ENCODE measurements around the gene SLC25A29. TPM values are rescaled to one million over a fixed set of nuclear protein-coding genes. Genes with fewer than 3 reads are reported as not detected.
A peak's percentile ranks its signal among the peaks of the same experiment; 100 is the strongest.
"Not testable (repeated sequence)": the region's sequence is repeated elsewhere in the genome, so short reads cannot be mapped to it uniquely, and the experiment has no call there.

SLC25A29 gene
- total RNA-seq, 2 donors from 2014 or later: 21.9 to 27.8 TPM

DNA sequence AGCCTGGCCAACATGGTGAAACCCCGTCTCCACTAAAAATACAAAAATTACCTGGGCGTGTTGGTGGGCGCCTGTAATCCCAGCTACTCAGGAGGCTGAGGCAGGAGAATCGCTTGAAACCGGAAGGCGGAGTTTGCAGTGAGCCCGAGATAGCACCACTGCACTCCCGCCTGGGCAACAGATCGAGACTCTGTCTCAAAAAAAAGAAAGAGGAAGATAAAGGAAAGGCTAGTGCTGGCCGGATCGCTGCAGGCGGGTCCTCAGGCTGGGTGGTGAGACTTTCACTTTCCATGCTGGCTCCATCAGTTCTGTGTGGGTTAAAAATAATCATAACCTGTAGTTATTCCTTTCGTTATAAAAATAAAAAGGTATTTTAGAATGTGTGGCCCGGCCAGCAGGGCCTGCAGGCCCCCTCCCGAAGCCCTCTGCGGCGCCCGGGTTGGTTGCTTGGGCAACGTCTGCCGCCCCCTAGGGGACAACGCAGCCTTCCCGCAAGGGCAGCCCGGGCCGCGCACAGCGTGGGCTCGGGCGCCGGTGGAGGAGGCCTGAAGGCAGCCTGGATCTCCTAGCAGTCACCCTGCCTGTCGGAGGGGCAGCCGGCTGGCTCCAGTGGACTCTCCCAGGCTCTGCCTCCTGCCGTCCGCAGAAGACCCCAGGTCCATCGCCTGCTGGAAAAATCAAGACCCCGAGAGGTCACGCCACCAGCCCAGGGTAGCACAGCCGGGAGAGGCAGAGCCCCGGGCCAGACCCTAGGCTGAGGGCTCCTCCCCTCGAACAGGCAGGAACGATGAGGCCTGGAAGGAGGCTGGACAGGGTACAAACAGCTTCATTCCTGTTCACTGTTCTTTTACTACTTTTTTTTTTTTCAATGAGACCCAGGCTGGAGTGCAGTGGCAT lies 11.9 kb upstream of the SLC25A29 start:
- ATAC-seq (peak; percentile 83), DNase-seq (peak; percentile 51 to 82)
- intact Hi-C loops (cut with DNase I, micrococcal nuclease): no loop called here

DNA sequence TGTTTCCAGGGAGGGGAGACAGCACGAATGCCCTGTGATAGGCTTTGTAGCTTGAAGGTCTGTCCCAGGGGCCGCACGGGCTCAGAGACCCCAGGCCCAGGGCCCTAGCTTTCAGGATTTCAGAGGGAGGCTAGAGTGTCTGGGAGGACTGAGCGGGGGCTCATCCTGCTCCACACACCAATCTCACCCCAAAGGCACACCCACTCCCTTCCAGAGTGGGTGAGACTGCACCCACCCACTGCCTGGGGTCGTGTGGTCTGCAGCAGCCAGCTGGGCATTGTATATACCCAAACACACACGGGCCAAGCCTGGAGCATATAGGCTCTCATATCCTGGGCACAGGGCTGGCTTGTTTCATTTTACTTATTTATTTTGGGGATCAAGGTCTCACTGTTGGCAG lies 11.1 kb upstream of the SLC25A29 start:
- intact Hi-C loops (cut with DNase I, micrococcal nuclease): no loop called here
- ATAC-seq (no peak), DNase-seq (no peak)

DNA sequence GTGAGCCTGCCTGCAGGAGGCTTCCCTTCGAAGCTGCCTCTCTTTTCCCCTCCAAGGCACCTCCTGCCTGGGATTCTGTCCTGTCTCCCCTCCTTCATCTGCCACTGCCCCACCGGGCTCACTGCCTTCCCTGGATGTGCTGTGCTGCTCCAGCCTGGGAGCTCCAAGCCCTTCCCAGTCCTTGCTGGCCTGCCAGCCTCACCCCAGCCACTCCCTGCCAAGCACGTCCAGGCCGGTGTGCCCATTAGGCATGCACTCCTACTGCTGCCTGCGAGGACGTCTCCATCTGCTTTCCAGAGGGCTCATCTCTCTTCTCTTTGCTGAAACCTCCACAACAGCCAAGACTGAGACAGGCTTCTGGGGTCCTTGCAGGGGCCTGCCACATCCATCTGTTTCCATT lies 8.5 kb upstream of the SLC25A29 start:
- ATAC-seq (peak; percentile 66), DNase-seq (no peak)
- intact Hi-C loops (cut with DNase I, micrococcal nuclease): no loop called here

DNA sequence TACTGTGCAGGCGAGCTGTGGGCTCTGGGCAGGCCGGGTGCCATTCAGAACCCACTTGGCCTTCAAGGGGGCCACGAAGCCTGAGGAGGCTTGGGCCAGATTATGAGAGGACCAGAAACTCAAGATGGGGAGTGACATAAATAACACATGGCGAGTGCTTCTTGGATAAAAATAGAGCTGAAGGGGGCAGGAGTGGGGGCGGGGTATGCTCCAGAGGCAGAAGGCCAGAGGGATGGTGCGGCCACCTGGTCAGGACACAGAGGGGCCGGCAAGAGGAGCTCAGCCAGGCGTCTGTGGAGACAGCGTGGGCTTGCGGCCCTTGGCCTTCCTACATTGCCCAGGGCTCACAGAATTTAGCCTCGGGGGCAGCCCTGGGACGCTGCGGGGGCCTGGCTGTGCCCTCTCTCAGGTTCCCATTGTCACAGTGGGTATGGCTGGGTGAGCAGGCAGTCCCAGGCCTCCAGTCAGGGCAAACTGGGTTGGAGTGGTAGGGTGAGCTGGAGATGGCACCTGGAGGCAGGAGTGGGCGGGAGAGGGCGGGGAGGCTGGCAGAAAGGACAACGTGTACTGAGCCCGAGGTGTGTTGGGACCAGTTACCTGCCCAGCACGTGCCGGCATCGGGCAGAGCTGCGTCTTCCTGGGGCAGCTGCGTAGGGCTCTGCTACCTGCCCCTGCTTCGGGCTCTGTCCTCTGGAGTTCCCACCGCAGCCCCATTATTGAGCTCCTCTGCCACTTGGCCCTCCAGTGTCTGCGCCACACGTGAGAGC lies 7.4 kb upstream of the SLC25A29 start:
- DNase-seq: no peak
- intact Hi-C loops (cut with DNase I, micrococcal nuclease): no loop called here
- ATAC-seq: peak; percentile 15

DNA sequence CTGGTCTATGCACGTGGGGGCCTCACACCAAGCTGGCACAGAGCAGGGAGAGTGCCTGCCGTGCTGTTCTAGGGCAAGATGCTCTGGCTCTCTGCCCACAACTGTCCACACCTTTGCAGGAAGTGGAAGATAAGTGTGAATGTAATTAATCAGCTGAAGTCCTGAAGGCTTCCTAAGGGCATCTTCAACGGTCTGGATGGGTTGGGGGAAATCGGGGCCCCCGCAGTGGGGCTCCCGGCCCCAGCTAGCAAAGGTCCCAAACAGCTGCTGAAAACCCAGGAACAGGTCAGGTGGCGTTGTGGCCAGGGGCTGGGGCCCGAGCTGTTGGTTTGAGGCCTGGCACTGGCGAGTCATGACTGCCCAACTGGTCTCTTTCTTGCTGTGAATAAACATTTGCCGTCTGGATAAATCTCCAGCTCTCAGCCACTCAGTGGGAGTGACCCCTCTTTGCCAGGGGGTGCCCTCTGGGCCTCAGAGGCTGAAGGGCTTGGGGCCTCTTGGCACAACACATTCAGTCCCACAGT lies 6.7 kb upstream of the SLC25A29 start:
- ATAC-seq (no peak), DNase-seq (no peak)
- intact Hi-C loops (cut with DNase I, micrococcal nuclease): no loop called here

DNA sequence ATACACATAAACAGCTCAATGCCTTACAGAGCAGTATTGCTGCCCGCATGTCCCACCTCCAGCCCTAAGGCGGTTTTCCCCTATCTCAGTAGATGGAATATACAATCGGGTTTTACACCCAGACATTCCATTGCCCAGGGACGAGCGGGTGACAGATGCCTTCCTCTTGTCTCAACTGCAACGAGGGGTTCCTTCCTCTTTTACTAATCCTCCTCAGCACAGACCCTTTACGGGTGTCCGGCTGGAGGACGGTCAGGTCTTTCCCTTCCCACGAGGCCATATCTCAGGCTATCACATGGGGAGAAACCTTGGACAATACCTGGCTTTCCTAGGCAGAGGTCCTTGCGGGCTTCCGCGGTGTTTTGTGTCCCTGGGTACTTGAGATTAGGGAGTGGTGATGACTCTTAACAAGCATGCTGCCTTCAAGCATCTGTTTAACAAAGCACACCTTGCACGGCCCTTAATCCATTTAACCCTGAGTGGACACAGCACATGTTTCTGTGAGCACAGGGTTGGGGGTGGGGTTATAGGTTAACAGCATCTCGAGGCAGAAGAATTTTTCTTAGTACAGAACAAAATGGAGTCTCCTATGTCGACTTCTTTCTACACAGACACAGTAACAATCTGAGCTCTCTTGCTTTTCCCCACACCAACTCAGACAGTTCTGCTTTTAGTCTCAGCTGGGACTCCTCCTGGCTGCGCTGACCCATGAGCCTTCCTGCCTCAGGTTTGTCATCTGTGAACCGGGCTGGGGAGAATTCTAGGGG lies 6.0 kb upstream of the SLC25A29 start:
- ATAC-seq; intact Hi-C loops (cut with DNase I, micrococcal nuclease): not testable (repeated sequence)

DNA sequence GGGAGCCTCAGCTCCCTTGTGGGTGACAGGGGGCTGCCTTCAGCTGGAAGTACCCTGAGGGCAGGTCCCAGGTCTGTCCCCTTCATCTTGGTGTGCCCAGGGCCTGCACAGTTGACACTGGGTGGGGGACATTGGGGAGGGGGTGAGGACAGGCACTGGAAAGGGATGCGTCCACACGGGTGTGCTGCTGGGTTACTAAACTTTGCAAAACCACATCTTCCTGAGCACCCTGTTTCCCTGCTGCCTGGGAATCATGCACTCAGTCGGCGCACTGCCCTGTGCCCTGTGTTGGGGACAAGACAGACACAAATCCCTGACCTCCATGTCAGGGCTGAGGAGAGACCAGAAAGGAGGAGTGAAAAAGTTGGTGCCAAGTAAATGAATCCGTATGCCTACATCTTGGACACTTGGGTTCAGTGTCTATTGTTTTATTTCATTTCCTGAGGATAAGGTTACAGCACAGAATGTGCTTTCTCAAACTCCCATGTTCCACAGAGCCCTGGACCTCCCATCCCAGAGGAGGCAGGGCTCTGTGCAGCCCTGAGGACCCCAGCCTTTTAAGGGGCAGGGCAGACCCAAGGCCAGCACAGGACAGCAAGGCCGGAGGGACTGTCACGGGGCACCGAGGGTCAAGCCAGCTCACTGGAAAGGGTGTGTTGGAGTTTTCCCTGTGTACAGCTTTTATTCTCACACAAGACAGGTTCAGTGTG lies 2.9 kb upstream of the SLC25A29 start:
- intact Hi-C loops (cut with DNase I, micrococcal nuclease): loop anchor here in 1 of 2 donors (5.0 kb wide), 1 partner anchor 68 kb away; the partner anchor contains the start of gene WDR25
- no peak for ATAC-seq
- DNase-seq: no peak

More for the DNA sequence above, 6.0 kb upstream of the SLC25A29 start:
- DNase-seq: not testable (repeated sequence)

DNA sequence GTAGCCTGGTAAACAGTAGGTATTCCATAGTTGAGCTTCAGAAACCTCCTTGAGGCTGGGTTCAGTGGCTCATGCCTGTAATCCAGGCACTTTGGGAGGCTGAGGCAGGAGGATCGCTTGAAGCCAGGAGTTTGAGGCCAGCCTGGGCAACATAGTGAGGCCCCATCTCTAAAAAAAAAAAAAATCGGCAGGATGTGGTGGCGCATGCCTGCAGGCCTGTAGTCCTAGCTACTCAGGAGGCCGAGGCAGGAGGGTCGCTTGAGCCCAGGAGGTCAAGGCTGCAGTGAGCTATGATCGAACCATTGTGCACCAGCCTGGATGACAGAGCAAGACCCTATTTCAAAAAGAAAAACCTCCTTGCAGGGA lies 2.2 kb upstream of the SLC25A29 start:
- ATAC-seq, DNase-seq: not testable (repeated sequence)
- intact Hi-C loops (cut with DNase I, micrococcal nuclease): loop anchor here in 1 of 2 donors (5.0 kb wide), 1 partner anchor 69 kb away; the partner anchor contains the start of gene WDR25

DNA sequence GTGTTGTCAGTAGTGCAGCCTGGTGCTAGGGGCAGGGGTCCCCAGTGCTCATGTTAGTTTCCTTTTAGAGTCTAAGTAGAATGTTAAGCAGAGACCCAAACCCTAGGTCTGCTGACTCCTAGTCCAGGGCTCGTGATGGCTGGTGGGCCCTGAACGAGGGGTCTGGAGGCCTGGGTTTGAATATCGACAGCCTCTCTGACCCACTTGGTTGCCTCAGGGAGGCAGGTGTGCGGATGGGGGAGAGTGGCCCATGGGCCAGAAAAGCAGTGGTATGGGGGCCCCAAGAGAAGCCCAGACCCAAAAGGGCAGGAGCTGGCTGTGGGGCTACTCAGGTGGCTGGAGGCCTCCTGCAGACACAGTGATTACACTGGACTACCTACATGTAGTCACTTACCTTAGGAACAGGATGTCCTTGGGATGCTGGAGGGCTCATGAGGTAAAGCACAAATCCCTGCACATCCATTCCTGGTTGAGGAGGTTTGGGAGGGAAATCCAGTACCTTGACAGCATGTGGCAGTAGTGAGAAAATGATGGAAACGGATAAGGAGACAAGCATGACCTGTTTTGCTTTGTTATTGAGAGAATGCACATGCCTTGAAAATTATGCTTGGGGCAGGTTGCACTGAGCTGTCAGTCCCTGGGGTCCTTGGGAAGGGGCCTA lies 1.7 kb upstream of the SLC25A29 start:
- no peak for DNase-seq
- intact Hi-C loops (cut with DNase I, micrococcal nuclease): loop anchor here in 1 of 2 donors (5.0 kb wide), 1 partner anchor 69 kb away; the partner anchor contains the start of gene WDR25
- no peak for ATAC-seq

DNA sequence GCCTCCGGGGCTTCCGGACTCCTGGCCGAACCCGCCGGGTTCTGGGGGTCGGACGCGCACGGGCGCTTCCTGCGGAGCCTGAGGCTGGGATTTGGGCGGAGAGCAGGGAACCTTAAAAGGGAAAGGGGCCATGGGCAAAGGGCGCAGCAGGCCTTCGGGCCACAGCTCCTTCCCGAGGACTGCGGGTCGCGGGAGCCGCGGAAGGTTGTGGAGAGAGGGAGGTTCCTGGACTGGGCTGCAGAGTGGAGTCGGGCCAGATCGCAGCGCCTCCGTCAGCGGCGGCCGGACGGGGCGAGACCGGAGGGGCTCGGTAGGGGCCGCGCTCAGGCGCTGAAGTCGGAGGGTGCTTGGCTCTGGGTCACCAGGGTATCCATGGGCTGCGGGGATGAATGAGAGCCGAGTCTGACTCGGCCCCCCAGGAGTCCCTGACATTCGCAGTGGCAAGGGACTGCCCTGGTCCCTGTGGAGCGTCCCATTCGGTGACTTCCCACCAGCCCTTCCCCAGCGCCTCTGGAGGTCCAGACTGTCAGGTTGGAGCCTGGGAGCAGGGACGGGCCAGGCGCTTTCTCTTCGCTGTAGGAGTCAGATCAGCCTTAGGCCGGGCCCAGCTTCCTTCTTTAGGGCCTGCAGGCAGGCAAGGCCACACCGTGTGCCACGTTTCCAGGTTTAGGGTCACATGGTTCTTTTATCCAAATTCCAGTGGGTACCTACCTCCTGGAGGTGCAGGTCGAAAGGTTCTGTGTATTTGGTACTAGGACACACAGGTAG lies 938 bp upstream of the SLC25A29 start:
- intact Hi-C loops (cut with DNase I, micrococcal nuclease): loop anchor here in 1 of 2 donors (5.0 kb wide), 1 partner anchor 70 kb away; the partner anchor contains the start of gene WDR25
- ATAC-seq: peak; percentile 38
- peak in 1 of 2 donors; percentile 53 for DNase-seq

DNA sequence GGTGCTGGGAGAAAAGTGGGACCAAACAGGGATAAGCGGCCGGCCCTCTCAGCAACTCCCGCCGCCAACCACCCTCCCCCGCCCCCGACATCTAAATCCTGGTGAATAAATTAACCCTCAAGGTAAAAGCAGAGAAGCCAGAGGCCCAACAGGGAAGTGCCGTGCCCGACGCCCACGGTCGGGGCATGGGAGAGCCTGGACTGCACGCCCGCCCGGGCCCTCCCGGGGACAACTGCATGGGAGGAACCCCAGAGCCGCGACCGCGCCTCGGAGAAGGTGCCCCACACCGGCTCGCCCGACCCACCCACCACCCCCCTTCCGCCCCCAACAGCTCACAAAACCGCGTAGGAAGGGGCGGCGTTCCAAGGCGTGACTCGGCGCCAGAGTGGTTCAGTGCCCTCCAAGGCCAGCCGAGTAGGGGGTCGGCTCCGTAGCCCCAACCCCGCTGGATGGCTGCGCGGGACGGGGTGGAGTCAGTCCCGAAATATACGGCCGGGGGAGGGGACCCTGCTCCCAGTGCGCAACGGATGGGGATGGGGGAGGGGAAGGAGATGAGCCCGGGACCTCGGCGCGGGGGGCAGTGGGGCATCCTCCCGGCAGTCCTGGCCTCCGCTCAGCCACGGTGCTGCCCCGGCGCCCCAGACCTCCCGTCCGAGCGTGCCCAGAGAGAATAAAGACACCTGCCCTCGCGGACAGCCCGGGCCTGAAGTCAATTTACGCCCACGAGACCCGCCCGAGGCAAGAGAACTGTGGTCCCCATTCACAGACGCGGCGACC lies 732 bp downstream of the SLC25A29 start:
- ATAC-seq (peak; percentile 26), DNase-seq (peak in 1 of 2 donors; percentile 53)
- intact Hi-C loops (cut with DNase I, micrococcal nuclease): loop anchor here in 1 of 2 donors (5.0 kb wide), 1 partner anchor 72 kb away; the partner anchor contains the start of gene WDR25

DNA sequence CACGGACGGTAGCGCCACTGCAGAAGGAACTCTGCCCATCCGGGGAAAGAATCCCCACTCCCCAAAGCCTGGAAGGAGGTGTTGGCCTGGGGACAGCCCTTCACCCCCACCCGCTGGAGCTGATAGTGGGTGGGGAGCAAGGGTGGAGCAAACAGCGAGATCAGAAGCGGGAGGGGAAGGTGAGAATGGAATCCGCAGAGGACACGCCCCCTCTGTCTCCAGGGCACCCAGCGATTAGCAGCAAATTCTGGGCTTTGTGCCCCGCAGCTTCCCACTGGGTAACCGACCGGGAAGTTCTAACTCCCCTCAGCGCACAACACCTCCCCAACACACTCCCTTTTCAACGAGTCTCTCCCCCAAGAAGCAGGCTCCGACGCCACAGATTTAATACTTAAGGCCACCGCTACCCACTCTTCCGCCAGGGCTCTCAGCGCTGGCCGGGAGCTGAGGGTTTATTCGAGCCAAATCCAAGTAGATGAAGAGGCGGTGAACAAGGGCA lies 1.4 kb downstream of the SLC25A29 start:
- DNase-seq: peak; percentile 71 to 82
- ATAC-seq: peak; percentile 42
- intact Hi-C loops (cut with DNase I, micrococcal nuclease): loop anchor here in 1 of 2 donors (5.0 kb wide), 1 partner anchor 72 kb away; the partner anchor contains the start of gene WDR25

DNA sequence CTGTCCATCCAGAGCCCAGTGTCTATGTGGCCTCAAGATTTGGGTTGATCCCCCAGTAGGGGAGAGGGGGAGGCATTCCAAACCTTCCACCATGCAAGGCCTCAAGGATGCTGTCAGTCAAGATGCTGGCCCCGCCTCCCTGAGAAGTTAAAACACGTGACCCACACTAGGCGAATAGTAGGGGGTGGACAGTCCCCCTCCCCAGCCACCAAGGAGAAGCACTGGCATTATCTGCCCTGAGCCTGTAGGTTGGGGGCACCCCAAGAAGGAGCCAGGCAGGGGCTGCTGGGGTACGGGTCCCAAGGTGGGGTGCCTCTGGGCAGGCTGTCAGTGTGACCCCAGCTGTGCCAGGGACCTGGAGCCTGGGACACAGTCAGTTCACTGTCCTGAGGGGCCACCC lies 2.3 kb downstream of the SLC25A29 start:
- DNase-seq: no peak
- no peak for ATAC-seq
- intact Hi-C loops (cut with DNase I, micrococcal nuclease): no loop called here

DNA sequence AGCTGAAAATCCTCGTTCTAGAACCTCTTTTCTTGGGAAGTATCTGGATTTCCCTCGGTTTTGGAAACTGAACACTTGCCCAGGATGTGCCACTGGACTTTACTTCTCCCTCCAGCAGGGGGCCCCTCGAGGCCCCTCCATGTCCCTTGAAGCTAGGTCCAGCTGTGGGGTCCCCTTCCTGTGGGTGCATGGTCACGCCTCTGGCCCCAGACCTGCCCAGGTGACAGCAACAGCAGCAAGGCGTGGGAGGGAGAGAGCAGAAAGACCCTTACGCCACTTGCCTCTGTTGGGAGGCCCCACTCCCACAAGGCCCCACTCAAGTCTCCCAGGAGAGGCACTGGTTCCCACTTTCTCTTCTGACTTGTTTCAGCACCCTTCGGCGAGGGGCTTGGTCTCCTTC lies 3.1 kb downstream of the SLC25A29 start:
- intact Hi-C loops (cut with DNase I, micrococcal nuclease): no loop called here
- ATAC-seq (no peak), DNase-seq (no peak)

DNA sequence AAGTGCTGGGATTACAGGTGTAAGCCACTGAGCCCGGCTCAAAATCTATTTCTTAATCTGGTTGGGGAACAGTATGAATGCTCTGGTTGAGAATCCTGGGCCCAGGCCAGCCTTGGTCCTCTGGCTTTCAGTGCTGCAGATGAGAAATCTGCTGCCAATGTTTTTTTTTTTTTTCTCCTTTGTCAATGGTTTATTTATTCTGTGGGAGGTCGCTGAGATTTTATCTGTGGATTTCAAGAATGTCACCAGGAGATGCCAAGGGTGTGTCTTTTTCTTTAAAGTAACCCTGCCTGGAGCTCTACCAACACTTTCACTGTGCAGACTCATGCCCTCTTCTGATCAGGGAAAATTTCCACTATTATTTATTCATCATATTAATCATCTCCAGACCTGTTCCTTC lies 3.6 kb downstream of the SLC25A29 start:
- intact Hi-C loops (cut with DNase I, micrococcal nuclease): no loop called here

DNA sequence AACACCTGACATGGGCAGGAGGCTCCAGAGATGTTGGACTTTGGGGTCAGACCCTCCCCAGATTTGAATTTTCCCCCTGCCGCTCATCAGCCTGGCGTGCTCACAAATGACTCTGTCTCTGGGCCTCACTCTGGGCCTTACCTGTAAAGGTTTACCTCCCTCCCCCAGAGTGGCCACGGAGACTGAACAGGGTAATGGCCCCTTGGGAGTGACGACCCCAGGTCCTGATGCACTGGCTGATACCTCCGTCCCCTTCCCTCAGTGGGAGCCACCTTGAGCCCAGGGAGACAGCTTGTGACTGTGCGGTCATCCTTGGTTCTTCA lies 7.0 kb downstream of the SLC25A29 start:
- intact Hi-C loops (cut with DNase I, micrococcal nuclease): no loop called here
- ATAC-seq (no peak), DNase-seq (no peak)

More for the DNA sequence above, 3.6 kb downstream of the SLC25A29 start:
- ATAC-seq (no peak), DNase-seq (no peak)

Data from left colon (tissue), 2 donors.